ENCODE results near the gene FHL1. TPM values are rescaled to one million over a fixed set of nuclear protein-coding genes. Genes with fewer than 3 reads are reported as not detected.

Gene FHL1
- total and polyA plus RNA-seq, 2 of the 4 experiments (the other 2 are of a cell fraction), result 69.4 to 72.9 TPM

DNA sequence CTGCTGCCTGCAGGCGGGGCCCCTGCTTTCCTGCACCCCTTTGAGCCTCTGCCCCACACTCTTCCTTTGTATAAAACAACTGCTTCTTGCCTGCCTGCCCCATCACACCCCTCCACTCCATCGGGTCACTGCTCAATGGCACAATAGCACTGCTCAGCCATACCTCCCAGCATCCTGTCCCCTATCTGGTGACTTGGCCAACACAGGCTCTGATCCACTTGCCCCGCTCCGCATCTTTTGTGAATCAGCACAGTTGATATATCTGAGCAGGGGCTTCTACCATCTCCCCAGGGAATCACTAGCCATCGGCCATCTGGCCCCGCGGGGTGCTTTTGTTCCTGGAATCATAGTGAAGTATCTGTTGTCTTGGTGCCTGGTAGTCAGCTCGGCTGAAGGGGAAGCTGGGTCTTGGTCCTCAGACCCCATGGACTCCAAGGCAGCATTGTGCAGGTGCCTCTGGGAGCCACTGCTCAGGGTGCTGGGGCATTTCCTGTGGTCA lies 58.6 kb downstream of the FHL1 start:
- in situ Hi-C loops (cut with MboI; ENCODE audit: low sequenced_read_pairs), result loop anchor here (5.0 kb wide), 1 partner anchor 174 kb away; no protein-coding TSS in a partner anchor
- no peak for DNase-seq
- no peaks in the 10 kb centered on the region; the same call in 1 of the 2 replicates for H3K9me1 ChIP-seq (ENCODE audit: insufficient read depth, low read length)

More for the DNA sequence above, 58.6 kb downstream of the FHL1 start:
- Histone ChIP-seq H2BK20ac (ENCODE audit: low read depth, low read length) (no peak overlapping the region), H4K20me1 (ENCODE audit: insufficient read depth, low read length) (no peaks in the 10 kb centered on the region), H3K9me3 (ENCODE audit: control insufficient read depth, insufficient read depth, low read length) (no peaks in the 10 kb centered on the region), H2BK120ac (ENCODE audit: low read depth, low read length) (no peak overlapping the region), H2BK5ac (ENCODE audit: low read depth, low read length, poor library complexity, severe bottlenecking) (no peak overlapping the region), H3K4me3 (ENCODE audit: insufficient read depth, low read depth, low read length) (no peak overlapping the region), H3K4ac (ENCODE audit: low read depth, low read length) (no peak overlapping the region), H2AFZ (replicated peaks; ENCODE audit: low read length, poor library complexity) (no peak overlapping the region), H4K8ac (ENCODE audit: low read depth in 2 of 2, low read length in 2 of 2) (no peak overlapping the region), H2BK15ac (ENCODE audit: low read depth, low read length) (no peak overlapping the region), H3K27ac (ENCODE audit: insufficient read depth, low read length) (no peak overlapping the region), H3K56ac (ENCODE audit: extremely low read depth, insufficient read depth, low read length) (no peak overlapping the region), H3K14ac (replicated peaks; ENCODE audit: low read depth, low read length) (no peak overlapping the region), H4K5ac (ENCODE audit: low read depth, low read length) (no peak overlapping the region), H3K27me3 (ENCODE audit: control insufficient read depth, insufficient read depth, low read length) (no peaks in the 10 kb centered on the region; the same call in 1 of the 2 replicates), H2AK5ac (ENCODE audit: low read depth, low read length) (no peak overlapping the region), H2AK9ac (replicated peaks; ENCODE audit: low read depth, low read length, poor library complexity) (peak overlapping the region; percentile 51), H3K4me1 (ENCODE audit: control insufficient read depth, insufficient read depth, low read length) (peaks cover 11% of the 10 kb centered on the region), H3K4me2 (ENCODE audit: low read depth, low read length) (no peak overlapping the region), H3K9ac (ENCODE audit: low read depth, low read length) (no peak overlapping the region), H3K18ac (ENCODE audit: low read depth, low read length) (no peak overlapping the region), H4K91ac (ENCODE audit: insufficient read depth, low read depth, low read length) (no peak overlapping the region), H3K79me1 (ENCODE audit: low read depth in 1 of 2, low read length in 2 of 2) (0 out of 4 replicates have a peak, but pooled peaks cover 0 to 7% of the 10 kb centered on the region in 2 experiments), H3K36me3 (ENCODE audit: control insufficient read depth, insufficient read depth, low read length) (peaks cover 25% of the 10 kb centered on the region; the same call in 1 of the 2 replicates), H3K23ac (ENCODE audit: low read depth, low read length) (no peak overlapping the region)
- CTCF ChIA-PET, result interaction anchor here (0.6 to 2.2 kb wide), 2 partner anchors 36 to 178 kb away, joined by 3 to 6 read pairs; no protein-coding TSS in a partner anchor
- intact Hi-C loops (cut with micrococcal nuclease) (no loop called here), dilution Hi-C loops (cut with HindIII; ENCODE audit: low sequenced_read_pairs, unreplicated experiment) (no loop called here)
- POLR2A ChIA-PET (ENCODE audit: unreplicated experiment), result no interaction called here
- WGBS, 2 experiments (ENCODE audit: extremely low coverage in 2 of 2, insufficient read length in 1 of 2), result 76% methylated on average over 2 of the region's 8 CpGs; no CpG with 5 or more reads in 1 of the 2 experiments
- ATAC-seq (ENCODE audit: low read depth), result no peak
- no peak for TF ChIP-seq FOS (IDR thresholded peaks at IDR 0.05; ENCODE audit: low read depth, low read length)
- no peak for TF ChIP-seq POLR2A (IDR thresholded peaks at IDR 0.05; ENCODE audit: low read depth, low read length)
- TF ChIP-seq MXI1 (IDR thresholded peaks at IDR 0.05; ENCODE audit: borderline replicate concordance, low read depth, low read length), result no peak
- BruUV-seq (replicated peaks), result no TSS peak
